B cell (primary cell): ENCODE measurements around the gene SIK3. TPM values are rescaled to one million over a fixed set of nuclear protein-coding genes. Genes with fewer than 3 reads are reported as not detected.

ENCODE experiments used
- ATAC-seq: fragments of 200-7000 bp; cut with Tn5 transposase; one replicate; pipeline ENCODE4 v1.10.0; 2021; ENCODE audit warnings: low read depth, mild to moderate bottlenecking, moderate number of reproducible peaks, moderate library complexity
- CTCF ChIA-PET: fragments of 350-600 bp; sonication (Branson Sonifier 250); formaldehyde crosslinking; loops from one replicate; lab custom pipeline; 2021; ENCODE audit warnings: antibody characterized with exemption, inconsistent platforms; lab: Charles Lee
- POLR2A ChIA-PET: fragments of 350-600 bp; sonication (Branson Sonifier 250); formaldehyde crosslinking; loops from one replicate; lab custom pipeline; 2021; ENCODE audit warnings: antibody characterized with exemption; lab: Charles Lee
- DNase-seq: peaks from one replicate; pipeline ENCODE4 v3.0.0; 2013
- H2AFZ ChIP-seq: 2 replicates; pipeline ENCODE4 v1.6.1; 2012; ENCODE audit warnings: mild to moderate bottlenecking, low read depth, low read length; ENCODE audit not compliant: insufficient read depth, poor library complexity, severe bottlenecking
- H3K27ac ChIP-seq, 2 donors: 1 replicate in 1 of 2; 2 replicates in 1 of 2; pipeline ENCODE4 v1.5.1; 2012 to 2013; ENCODE audit warnings: low read length in 2 of 2, mild to moderate bottlenecking in 2 of 2, moderate library complexity in 1 of 2
- H3K27me3 ChIP-seq, 4 experiments: fragments of 200-600 bp in 1 of 4; sonication (generic) in 1 of 4; replicated peaks in 1 of 4; 1 replicate in 2 of 4; 2 replicates in 2 of 4; pipeline versions ENCODE4 v1.6.1 to v1.7.0; 2013 to 2016; ENCODE audit warnings: low read length in 3 of 4, mild to moderate bottlenecking in 2 of 4, mixed read lengths in 1 of 4, moderate library complexity in 1 of 4; ENCODE audit not compliant: insufficient read depth in 4 of 4, control insufficient read depth in 3 of 4; ENCODE audit errors: control extremely low read depth in 1 of 4
- H3K36me3 ChIP-seq, 2 experiments: replicated peaks in 1 of 2; 1 replicate in 1 of 2; 2 replicates in 1 of 2; pipeline versions ENCODE4 v1.6.1 to v1.7.1; 2013; ENCODE audit warnings: low read length in 1 of 2; ENCODE audit not compliant: insufficient read depth in 2 of 2, control insufficient read depth in 1 of 2; ENCODE audit errors: control extremely low read depth in 1 of 2, extremely low read depth in 1 of 2
- H3K4me1 ChIP-seq, 2 donors: fragments of 200-600 bp in 1 of 2; sonication (generic) in 1 of 2; 1 replicate in 1 of 2; 2 replicates in 1 of 2; pipeline versions ENCODE4 v1.5.1 to v1.6.1; 2013 to 2017; ENCODE audit warnings: low read length in 2 of 2; ENCODE audit not compliant: control insufficient read depth in 2 of 2, insufficient read depth in 2 of 2
- H3K4me2 ChIP-seq: replicated peaks from 2 replicates; pipeline ENCODE3; 2012; ENCODE audit warnings: mild to moderate bottlenecking, low read depth, low read length; ENCODE audit not compliant: poor library complexity, severe bottlenecking
- H3K4me3 ChIP-seq, 5 experiments: fragments of 200-600 bp in 1 of 5; sonication (generic) in 1 of 5; 1 replicate in 3 of 5; 2 replicates in 2 of 5; pipeline versions ENCODE4 v1.5.1 to v1.7.0; 2011 to 2016; ENCODE audit warnings: low read length in 4 of 5, mild to moderate bottlenecking in 4 of 5, low read depth in 2 of 5, control low read depth in 1 of 5, moderate library complexity in 1 of 5; ENCODE audit not compliant: insufficient read depth in 1 of 5; ENCODE audit errors: control extremely low read depth in 1 of 5, extremely low read depth in 1 of 5
- H3K79me2 ChIP-seq: fragments of 200-600 bp; sonication (generic); one replicate; pipeline ENCODE4 v1.6.0; 2016; ENCODE audit warnings: low read length; ENCODE audit not compliant: control insufficient read depth, insufficient read depth
- H3K9ac ChIP-seq: fragments of 200-600 bp; sonication (generic); 2 replicates; pipeline ENCODE4 v1.6.1; 2017; ENCODE audit warnings: mild to moderate bottlenecking, low read length, moderate library complexity
- H3K9me3 ChIP-seq, 3 donors: one replicate each; pipeline versions ENCODE4 v1.6.1 to v1.7.1; 2013; ENCODE audit warnings: low read length in 2 of 3; ENCODE audit not compliant: control insufficient read depth in 2 of 3, insufficient read depth in 1 of 3; ENCODE audit errors: control extremely low read depth in 1 of 3
- H4K20me1 ChIP-seq: 2 replicates; pipeline ENCODE4 v1.6.0; 2012; ENCODE audit warnings: mild to moderate bottlenecking, low read length; ENCODE audit not compliant: insufficient read depth, control insufficient read depth, poor library complexity, severe bottlenecking
- H3K27ac Mint-ChIP-seq: one replicate; pipeline ENCODE4 v1.8.0; 2021; ENCODE audit warnings: mixed read lengths
- H3K27me3 Mint-ChIP-seq: one replicate; pipeline ENCODE4 v1.8.0; 2021; ENCODE audit warnings: mixed read lengths
- H3K4me1 Mint-ChIP-seq: one replicate; pipeline ENCODE4 v1.8.0; 2021; ENCODE audit warnings: mixed read lengths
- H3K4me3 Mint-ChIP-seq: one replicate; pipeline ENCODE4 v1.8.0; 2021; ENCODE audit warnings: mixed read lengths
- H3K9me3 Mint-ChIP-seq: one replicate; pipeline ENCODE4 v1.8.0; 2022; ENCODE audit warnings: mixed read lengths; ENCODE audit not compliant: insufficient read depth
- CTCF ChIP-seq: fragments of 200-600 bp; IDR thresholded peaks from one replicate; pipeline ENCODE4 v1.8.0; 2022; ENCODE audit warnings: antibody characterized with exemption, mild to moderate bottlenecking
- EZH2 ChIP-seq: IDR thresholded peaks from 2 replicates; pipeline ENCODE4 v1.6.1; 2012; ENCODE audit warnings: borderline replicate concordance, low read depth, mild to moderate bottlenecking, moderate library complexity, low read length; ENCODE audit not compliant: insufficient read depth, poor library complexity, severe bottlenecking
- WGBS: methylation state at CpG from one replicate; pipeline ENCODE4 v1.1.5; 2013; ENCODE audit warnings: missing lambda C conversion rate; ENCODE audit not compliant: insufficient coverage; 5-methylcytosine and 5-hydroxymethylcytosine counted together
- intact Hi-C: fragments of 100-400 bp; cut with micrococcal nuclease; formaldehyde crosslinking; loops from one replicate; pipeline ENCODE4 v1.10.0; 2022
- polyA plus RNA-seq: library from polyadenylated mRNA; depleted of rRNA; stranded (reverse); fragments of >200 nt; gene quantifications from 2 replicates; pipeline ENCODE4 v1.2.3, GENCODE V29; 2012
- total RNA-seq, 2 donors: library from RNA; stranded (reverse); fragments of 120-200 nt in 1 of 2; gene quantifications; 1 replicate in 1 of 2; 2 replicates in 1 of 2; pipeline versions ENCODE4 v1.2.3 to v1.2.4, GENCODE V29; 2013 to 2022

Gene SIK3
- total and polyA plus RNA-seq, 2 donors (not counting 1 experiment from before 2014, with no cell fraction given), result 36.5 to 180 TPM

- 89% methylated on average over 4 of the region's 6 CpGs for WGBS
- Histone ChIP-seq H3K4me1 (peaks cover 0 to 11% of the 10 kb centered on the region in 2 donors), H3K36me3 (peaks cover 0 to 1% of the 10 kb centered on the region in 2 experiments), H3K79me2 (peaks cover 99% of the 10 kb centered on the region), H4K20me1 (peaks cover 12% of the 10 kb centered on the region), H3K4me3 (no peak overlapping the region), H3K4me2 (no peak overlapping the region), H3K9me3 (peaks cover 0 to 1% (median 0%) of the 10 kb centered on the region in 3 donors), H3K9ac (no peak overlapping the region), H2AFZ (no peak overlapping the region), H3K27ac (no peak overlapping the region), H3K27me3 (no peaks in the 10 kb centered on the region)
- no peak overlapping the region for H3K4me3 Mint-ChIP-seq
- TF ChIP-seq EZH2 (no peak), CTCF (no peak)
- DNase-seq, result no peak
- ChIA-PET POLR2A (no interaction called here), CTCF (interaction anchor here (0.5 to 1.4 kb wide), 2 partner anchors 43 to 70 kb away, joined by 3 to 4 read pairs; no protein-coding TSS in a partner anchor)
- intact Hi-C loops, result no loop called here
- no peaks in the 10 kb centered on the region for H3K9me3 Mint-ChIP-seq
- peaks cover 46% of the 10 kb centered on the region for H3K4me1 Mint-ChIP-seq
- H3K27me3 Mint-ChIP-seq, result no peaks in the 10 kb centered on the region
- ATAC-seq, result no peak
- no peak overlapping the region for H3K27ac Mint-ChIP-seq
Observed at GRCh38 chr11:116970485-116971292, 127.5 kb downstream of the SIK3 start.

GRCh38 chr11:116969694-116970093 is 128.5 kb downstream of the SIK3 start:
- Mint-ChIP-seq H3K9me3 (no peaks in the 10 kb centered on the region), H3K27me3 (no peaks in the 10 kb centered on the region), H3K4me3 (no peak overlapping the region), H3K4me1 (peaks cover 43% of the 10 kb centered on the region), H3K27ac (no peak overlapping the region)
- ChIA-PET CTCF (interaction anchor here (1.4 kb wide), 1 partner anchor 71 kb away, joined by 3 read pairs; no protein-coding TSS in a partner anchor), POLR2A (interaction anchor here (0.6 kb wide), 1 partner anchor 175 kb away, joined by 3 read pairs; no protein-coding TSS in a partner anchor)
- Histone ChIP-seq H3K9me3 (peaks cover 0 to 1% (median 0%) of the 10 kb centered on the region in 3 donors), H3K4me3 (no peak overlapping the region), H3K27ac (no peak overlapping the region), H3K4me1 (peaks cover 0 to 11% of the 10 kb centered on the region in 2 donors), H3K79me2 (peaks cover 97% of the 10 kb centered on the region), H3K9ac (no peak overlapping the region), H4K20me1 (peaks cover 18% of the 10 kb centered on the region), H3K4me2 (no peak overlapping the region), H3K27me3 (no peaks in the 10 kb centered on the region), H3K36me3 (peaks cover 0 to 1% of the 10 kb centered on the region in 2 experiments), H2AFZ (no peak overlapping the region)
- DNase-seq (no peak), ATAC-seq (no peak)
- 100% methylated on average over 1 of the region's 2 CpGs for WGBS
- TF ChIP-seq CTCF, result no peak
- intact Hi-C loops, result no loop called here
